HepG2 (cell line): ENCODE measurements around the gene MIEF1. TPM values are rescaled to one million over a fixed set of nuclear protein-coding genes. Genes with fewer than 3 reads are reported as not detected.

ENCODE experiments used
- ADNP ChIP-seq: sonication (generic); formaldehyde crosslinking; IDR thresholded peaks from 2 replicates; pipeline ENCODE4 v1.4.0; 2020; ENCODE audit warnings: missing genetic modification reagents
- CSRNP2 ChIP-seq: sonication (generic); formaldehyde crosslinking; conservative IDR thresholded peaks from 2 replicates; pipeline ENCODE4 v1.8.0; 2022; ENCODE audit warnings: low read depth, missing genetic modification reagents
- DDIT3 ChIP-seq: sonication (generic); formaldehyde crosslinking; IDR thresholded peaks from 2 replicates; pipeline ENCODE4 v1.4.0; 2020; ENCODE audit warnings: mild to moderate bottlenecking, missing genetic modification reagents
- MEF2D ChIP-seq: sonication (generic); formaldehyde crosslinking; IDR thresholded peaks from 2 replicates; pipeline ENCODE4 v1.5.1; 2020; ENCODE audit warnings: mild to moderate bottlenecking, missing genetic modification reagents
- NFKB2 ChIP-seq: sonication (generic); formaldehyde crosslinking; IDR thresholded peaks from 2 replicates; pipeline ENCODE4 v1.4.0; 2020; ENCODE audit warnings: missing genetic modification reagents, borderline replicate concordance
- SALL1 ChIP-seq: sonication (generic); formaldehyde crosslinking; IDR thresholded peaks from 2 replicates; pipeline ENCODE4 v1.8.0; 2022; ENCODE audit warnings: mild to moderate bottlenecking, missing genetic modification reagents
- ZBTB10 ChIP-seq: sonication (generic); formaldehyde crosslinking; IDR thresholded peaks from 2 replicates; pipeline ENCODE4 v1.4.0; 2020; ENCODE audit warnings: missing genetic modification reagents, borderline replicate concordance
- ZNF567 ChIP-seq: sonication (generic); formaldehyde crosslinking; IDR thresholded peaks from 2 replicates; pipeline ENCODE4 v1.8.1; 2023; ENCODE audit warnings: mild to moderate bottlenecking, missing genetic modification reagents, borderline replicate concordance
- ZNF672 ChIP-seq: sonication (generic); formaldehyde crosslinking; IDR thresholded peaks from 2 replicates; pipeline ENCODE4 v1.8.1; 2022; ENCODE audit warnings: missing genetic modification reagents
- ZNF747 ChIP-seq: sonication (generic); formaldehyde crosslinking; IDR thresholded peaks from 2 replicates; pipeline ENCODE4 v1.8.1; 2023; ENCODE audit warnings: missing genetic modification reagents, mild to moderate bottlenecking, borderline replicate concordance
- polyA plus RNA-seq, 8 experiments: library from polyadenylated mRNA; depleted of rRNA in 3 of 8; stranded (reverse) in 7 of 8; unstranded in 1 of 8; fragments of >200 nt; fragmentation: Illumina TruSeq in 4 of 8; extraction: Trizol in 4 of 8; gene quantifications; 2 replicates each; pipeline versions ENCODE4 v1.2.1 to v1.2.3, GENCODE V29; 2011 to 2016; ENCODE audit warnings: low read depth in 4 of 8, missing spikeins in 1 of 8, mixed read lengths in 1 of 8; ENCODE audit not compliant: insufficient read depth in 1 of 8
- total RNA-seq, 5 experiments: library from RNA; depleted of rRNA; stranded (reverse); fragments of >200 nt; fragmentation: Illumina TruSeq; extraction: Trizol; gene quantifications; 2 replicates each; pipeline ENCODE4 v1.2.3, GENCODE V29; 2016; ENCODE audit warnings: low read depth in 1 of 5
- TF ChIP-seq, protein P1 (sequence below): sonication (generic); formaldehyde crosslinking; IDR thresholded peaks from 2 replicates; pipeline ENCODE4 v1.4.0; 2020; ENCODE audit warnings: mild to moderate bottlenecking, missing genetic modification reagents, borderline replicate concordance
- TF ChIP-seq, protein P2 (sequence below): sonication (generic); formaldehyde crosslinking; IDR thresholded peaks from 2 replicates; pipeline ENCODE4 v1.4.0; 2020; ENCODE audit warnings: missing genetic modification reagents
- TF ChIP-seq, protein P3 (sequence below): sonication (generic); formaldehyde crosslinking; IDR thresholded peaks from 2 replicates; pipeline ENCODE4 v1.4.0; 2020; ENCODE audit warnings: missing genetic modification reagents

MIEF1 gene
- total and polyA plus RNA-seq, 2 of the 13 experiments (the other 11 are each of a cell fraction or from before 2014, with no cell fraction given) = 21.7 to 34.8 TPM

DNA sequence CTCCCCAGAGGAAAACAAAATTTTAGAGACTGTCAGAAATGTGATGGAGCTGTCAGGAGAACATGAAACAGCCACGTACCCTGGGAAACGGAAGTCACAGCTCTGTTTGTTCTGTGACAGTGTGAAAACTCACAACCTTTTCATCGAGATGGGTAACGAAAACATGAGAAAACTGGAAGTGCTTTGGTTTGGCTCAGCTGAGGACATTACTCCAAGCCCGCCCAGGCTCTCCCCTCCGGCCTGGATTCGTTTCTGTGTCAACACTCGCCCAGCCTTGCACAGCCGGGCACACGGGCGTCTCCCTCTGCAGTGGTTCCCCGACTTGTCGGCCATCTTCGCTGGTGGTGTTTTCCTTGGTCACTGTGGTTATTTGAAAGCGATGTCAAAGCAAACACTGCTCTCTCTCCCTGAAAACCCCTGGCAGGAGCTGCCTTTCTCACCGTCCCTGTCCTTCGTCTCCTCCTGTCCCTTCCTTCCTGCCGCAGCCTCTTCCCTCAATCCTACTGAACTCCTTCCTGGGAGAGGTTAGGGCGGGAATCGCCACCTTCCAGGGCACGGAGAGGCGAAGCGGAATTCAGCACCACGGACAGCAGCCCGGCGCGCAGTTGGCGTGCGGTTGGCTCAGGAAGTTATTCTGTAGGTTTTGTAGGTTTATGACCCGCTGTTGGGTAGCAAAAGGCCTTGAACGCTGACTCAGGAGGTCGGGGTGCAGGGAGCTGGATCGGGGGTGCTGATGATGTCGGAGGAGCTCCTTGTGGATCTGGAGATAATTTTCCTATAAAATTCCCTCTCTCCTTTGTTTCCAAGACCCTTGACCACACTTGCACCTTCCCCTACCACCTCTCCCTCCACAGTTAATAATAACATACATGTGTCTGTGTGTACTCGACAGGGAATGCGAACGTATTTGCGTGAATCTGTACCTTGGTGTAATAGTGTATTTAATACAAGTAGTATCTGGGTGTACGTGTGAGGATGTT lies 43.6 kb downstream of the MIEF1 start (continued):
- TF ChIP-seq, protein P1, sequence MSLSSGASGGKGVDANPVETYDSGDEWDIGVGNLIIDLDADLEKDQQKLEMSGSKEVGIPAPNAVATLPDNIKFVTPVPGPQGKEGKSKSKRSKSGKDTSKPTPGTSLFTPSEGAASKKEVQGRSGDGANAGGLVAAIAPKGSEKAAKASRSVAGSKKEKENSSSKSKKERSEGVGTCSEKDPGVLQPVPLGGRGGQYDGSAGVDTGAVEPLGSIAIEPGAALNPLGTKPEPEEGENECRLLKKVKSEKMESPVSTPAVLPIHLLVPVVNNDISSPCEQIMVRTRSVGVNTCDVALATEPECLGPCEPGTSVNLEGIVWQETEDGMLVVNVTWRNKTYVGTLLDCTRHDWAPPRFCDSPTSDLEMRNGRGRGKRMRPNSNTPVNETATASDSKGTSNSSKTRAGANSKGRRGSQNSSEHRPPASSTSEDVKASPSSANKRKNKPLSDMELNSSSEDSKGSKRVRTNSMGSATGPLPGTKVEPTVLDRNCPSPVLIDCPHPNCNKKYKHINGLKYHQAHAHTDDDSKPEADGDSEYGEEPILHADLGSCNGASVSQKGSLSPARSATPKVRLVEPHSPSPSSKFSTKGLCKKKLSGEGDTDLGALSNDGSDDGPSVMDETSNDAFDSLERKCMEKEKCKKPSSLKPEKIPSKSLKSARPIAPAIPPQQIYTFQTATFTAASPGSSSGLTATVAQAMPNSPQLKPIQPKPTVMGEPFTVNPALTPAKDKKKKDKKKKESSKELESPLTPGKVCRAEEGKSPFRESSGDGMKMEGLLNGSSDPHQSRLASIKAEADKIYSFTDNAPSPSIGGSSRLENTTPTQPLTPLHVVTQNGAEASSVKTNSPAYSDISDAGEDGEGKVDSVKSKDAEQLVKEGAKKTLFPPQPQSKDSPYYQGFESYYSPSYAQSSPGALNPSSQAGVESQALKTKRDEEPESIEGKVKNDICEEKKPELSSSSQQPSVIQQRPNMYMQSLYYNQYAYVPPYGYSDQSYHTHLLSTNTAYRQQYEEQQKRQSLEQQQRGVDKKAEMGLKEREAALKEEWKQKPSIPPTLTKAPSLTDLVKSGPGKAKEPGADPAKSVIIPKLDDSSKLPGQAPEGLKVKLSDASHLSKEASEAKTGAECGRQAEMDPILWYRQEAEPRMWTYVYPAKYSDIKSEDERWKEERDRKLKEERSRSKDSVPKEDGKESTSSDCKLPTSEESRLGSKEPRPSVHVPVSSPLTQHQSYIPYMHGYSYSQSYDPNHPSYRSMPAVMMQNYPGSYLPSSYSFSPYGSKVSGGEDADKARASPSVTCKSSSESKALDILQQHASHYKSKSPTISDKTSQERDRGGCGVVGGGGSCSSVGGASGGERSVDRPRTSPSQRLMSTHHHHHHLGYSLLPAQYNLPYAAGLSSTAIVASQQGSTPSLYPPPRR = no peak
- TF ChIP-seq MEF2D (CRISPR knock-in tag) (peak; percentile 69; the same call in 1 of the 2 replicates), ZNF672 (CRISPR knock-in tag) (no peak), CSRNP2 (CRISPR knock-in tag) (no peak), ZNF747 (CRISPR knock-in tag) (0 out of 2 replicates have a peak, but pooled peaks have one; percentile 43), ADNP (CRISPR knock-in tag) (no peak), ZNF567 (CRISPR knock-in tag) (no peak), SALL1 (CRISPR knock-in tag) (peak; percentile 97), DDIT3 (CRISPR knock-in tag) (no peak), ZBTB10 (peak; percentile 87; the same call in 1 of the 2 replicates), NFKB2 (CRISPR knock-in tag) (peak; percentile 98)
- TF ChIP-seq, protein P2, sequence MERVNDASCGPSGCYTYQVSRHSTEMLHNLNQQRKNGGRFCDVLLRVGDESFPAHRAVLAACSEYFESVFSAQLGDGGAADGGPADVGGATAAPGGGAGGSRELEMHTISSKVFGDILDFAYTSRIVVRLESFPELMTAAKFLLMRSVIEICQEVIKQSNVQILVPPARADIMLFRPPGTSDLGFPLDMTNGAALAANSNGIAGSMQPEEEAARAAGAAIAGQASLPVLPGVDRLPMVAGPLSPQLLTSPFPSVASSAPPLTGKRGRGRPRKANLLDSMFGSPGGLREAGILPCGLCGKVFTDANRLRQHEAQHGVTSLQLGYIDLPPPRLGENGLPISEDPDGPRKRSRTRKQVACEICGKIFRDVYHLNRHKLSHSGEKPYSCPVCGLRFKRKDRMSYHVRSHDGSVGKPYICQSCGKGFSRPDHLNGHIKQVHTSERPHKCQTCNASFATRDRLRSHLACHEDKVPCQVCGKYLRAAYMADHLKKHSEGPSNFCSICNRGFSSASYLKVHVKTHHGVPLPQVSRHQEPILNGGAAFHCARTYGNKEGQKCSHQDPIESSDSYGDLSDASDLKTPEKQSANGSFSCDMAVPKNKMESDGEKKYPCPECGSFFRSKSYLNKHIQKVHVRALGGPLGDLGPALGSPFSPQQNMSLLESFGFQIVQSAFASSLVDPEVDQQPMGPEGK (CRISPR knock-in tag) = 0 out of 2 replicates have a peak, but pooled peaks have one; percentile 36
- TF ChIP-seq, protein P3, sequence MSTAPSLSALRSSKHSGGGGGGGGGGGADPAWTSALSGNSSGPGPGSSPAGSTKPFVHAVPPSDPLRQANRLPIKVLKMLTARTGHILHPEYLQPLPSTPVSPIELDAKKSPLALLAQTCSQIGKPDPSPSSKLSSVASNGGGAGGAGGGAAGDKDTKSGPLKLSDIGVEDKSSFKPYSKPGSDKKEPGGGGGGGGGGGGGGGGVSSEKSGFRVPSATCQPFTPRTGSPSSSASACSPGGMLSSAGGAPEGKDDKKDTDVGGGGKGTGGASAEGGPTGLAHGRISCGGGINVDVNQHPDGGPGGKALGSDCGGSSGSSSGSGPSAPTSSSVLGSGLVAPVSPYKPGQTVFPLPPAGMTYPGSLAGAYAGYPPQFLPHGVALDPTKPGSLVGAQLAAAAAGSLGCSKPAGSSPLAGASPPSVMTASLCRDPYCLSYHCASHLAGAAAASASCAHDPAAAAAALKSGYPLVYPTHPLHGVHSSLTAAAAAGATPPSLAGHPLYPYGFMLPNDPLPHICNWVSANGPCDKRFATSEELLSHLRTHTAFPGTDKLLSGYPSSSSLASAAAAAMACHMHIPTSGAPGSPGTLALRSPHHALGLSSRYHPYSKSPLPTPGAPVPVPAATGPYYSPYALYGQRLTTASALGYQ (CRISPR knock-in tag) = no peak
